Activated T-cell treated with anti-CD3 and anti-CD28 coated beads, Interleukin-2, amount 50 U/mL, for 72 hours (primary cell): ENCODE data around the gene SECTM1. TPM values are rescaled to one million over a fixed set of nuclear protein-coding genes. Genes with fewer than 3 reads are reported as not detected.

Experiments
- ATAC-seq, 2 donors: fragments of 150-1000 bp; cut with Tn5 transposase; replicated peaks in 1 of 2; 2 replicates each; pipeline ENCODE4 v1.10.0; 2021; ENCODE audit warnings: moderate library complexity in 2 of 2, mild to moderate bottlenecking in 1 of 2
- DNase-seq, 2 donors: peaks; one replicate each; pipeline ENCODE4 v3.0.0; 2021 to 2022; ENCODE audit warnings: mixed read lengths in 1 of 2
- H3K27ac Mint-ChIP-seq: one replicate; pipeline ENCODE4 v1.8.0; 2022; ENCODE audit warnings: mild to moderate bottlenecking, moderate library complexity, mixed read lengths
- H3K27me3 Mint-ChIP-seq: one replicate; pipeline ENCODE4 v1.8.0; 2022; ENCODE audit warnings: low read depth, mixed read lengths
- H3K36me3 Mint-ChIP-seq, 2 donors: one replicate each; pipeline ENCODE4 v1.8.0; 2022; ENCODE audit warnings: mixed read lengths in 2 of 2, mild to moderate bottlenecking in 1 of 2; ENCODE audit not compliant: insufficient read depth in 2 of 2
- H3K4me1 Mint-ChIP-seq: one replicate; pipeline ENCODE4 v1.8.0; 2022; ENCODE audit warnings: low read depth, mixed read lengths
- H3K4me3 Mint-ChIP-seq, 2 donors: one replicate each; pipeline ENCODE4 v1.8.0; 2022; ENCODE audit warnings: mild to moderate bottlenecking in 2 of 2, mixed read lengths in 2 of 2, moderate library complexity in 2 of 2
- H3K9me3 Mint-ChIP-seq, 2 donors: one replicate each; pipeline ENCODE4 v1.8.0; 2022; ENCODE audit warnings: mixed read lengths in 2 of 2
- total RNA-seq, 2 donors: library from RNA; stranded (reverse); gene quantifications; one replicate each; pipeline ENCODE4 v1.2.3, GENCODE V29; 2022

SECTM1 gene
- total RNA-seq, 2 donors from 2014 or later = 3.3 to 12.6 TPM

GRCh38 chr17:82324566-82325285 lies 8.8 kb downstream of the SECTM1 start:
- ATAC-seq (peak in 1 of 2 donors; percentile 10), DNase-seq (no peak)
- peak overlapping the region; percentile 79 to 85 for H3K4me3 Mint-ChIP-seq
- H3K36me3 Mint-ChIP-seq = peaks cover 6 to 14% of the 10 kb centered on the region in 2 donors
- no peaks in the 10 kb centered on the region for H3K9me3 Mint-ChIP-seq
- peaks cover 24% of the 10 kb centered on the region for H3K4me1 Mint-ChIP-seq
- no peaks in the 10 kb centered on the region for H3K27me3 Mint-ChIP-seq
- no peak overlapping the region for H3K27ac Mint-ChIP-seq

- ATAC-seq (no peak), DNase-seq (no peak)
- peaks cover 6 to 14% of the 10 kb centered on the region in 2 donors for H3K36me3 Mint-ChIP-seq
- no peaks in the 10 kb centered on the region for H3K9me3 Mint-ChIP-seq
- H3K27me3 Mint-ChIP-seq = no peaks in the 10 kb centered on the region
- peaks cover 24% of the 10 kb centered on the region for H3K4me1 Mint-ChIP-seq
- peak overlapping the region; percentile 87 for H3K27ac Mint-ChIP-seq
- peak overlapping the region; percentile 79 to 85 for H3K4me3 Mint-ChIP-seq
Observed at GRCh38 chr17:82323514-82324234, 9.9 kb downstream of the SECTM1 start.

GRCh38 chr17:82322526-82323453 lies 10.8 kb downstream of the SECTM1 start:
- DNase-seq (no peak), ATAC-seq (no peak)
- Mint-ChIP-seq H3K27me3 (no peaks in the 10 kb centered on the region), H3K36me3 (peaks cover 6 to 14% of the 10 kb centered on the region in 2 donors), H3K9me3 (no peaks in the 10 kb centered on the region), H3K4me3 (peak overlapping the region; percentile 85 to 90), H3K27ac (peak overlapping the region; percentile 89), H3K4me1 (peaks cover 24% of the 10 kb centered on the region)

GRCh38 chr17:82321947-82322466 lies 11.6 kb downstream of the SECTM1 start:
- peaks cover 24% of the 10 kb centered on the region for H3K4me1 Mint-ChIP-seq
- H3K36me3 Mint-ChIP-seq = peaks cover 6 to 16% of the 10 kb centered on the region in 2 donors
- H3K4me3 Mint-ChIP-seq = peak overlapping the region; percentile 85 to 90
- no peaks in the 10 kb centered on the region for H3K9me3 Mint-ChIP-seq
- ATAC-seq (no peak), DNase-seq (no peak)
- peak overlapping the region; percentile 89 for H3K27ac Mint-ChIP-seq
- H3K27me3 Mint-ChIP-seq = no peaks in the 10 kb centered on the region

GRCh38 chr17:82320956-82321927 lies 12.3 kb downstream of the SECTM1 start:
- peaks cover 24% of the 10 kb centered on the region for H3K4me1 Mint-ChIP-seq
- H3K4me3 Mint-ChIP-seq = peak overlapping the region; percentile 85 to 90
- H3K36me3 Mint-ChIP-seq = peaks cover 9 to 22% of the 10 kb centered on the region in 2 donors
- peak; percentile 63 to 64 for ATAC-seq
- H3K27ac Mint-ChIP-seq = peak overlapping the region; percentile 99
- H3K9me3 Mint-ChIP-seq = no peaks in the 10 kb centered on the region
- no peaks in the 10 kb centered on the region for H3K27me3 Mint-ChIP-seq
- DNase-seq = peak; percentile 83 to 88

- H3K27ac Mint-ChIP-seq = peak overlapping the region; percentile 99
Observed at GRCh38 chr17:82320140-82320840, 13.3 kb downstream of the SECTM1 start.

GRCh38 chr17:82319619-82320062 lies 13.9 kb downstream of the SECTM1 start:
- no peaks in the 10 kb centered on the region for H3K9me3 Mint-ChIP-seq
- peaks cover 17% of the 10 kb centered on the region for H3K4me1 Mint-ChIP-seq
- H3K27me3 Mint-ChIP-seq = no peaks in the 10 kb centered on the region
- no peak overlapping the region for H3K4me3 Mint-ChIP-seq
- H3K27ac Mint-ChIP-seq = no peak overlapping the region
- ATAC-seq = no peak
- DNase-seq = no peak
- peaks cover 16 to 30% of the 10 kb centered on the region in 2 donors for H3K36me3 Mint-ChIP-seq

More at GRCh38 chr17:82320140-82320840, 13.3 kb downstream of the SECTM1 start:
- Mint-ChIP-seq H3K27me3 (no peaks in the 10 kb centered on the region), H3K36me3 (peaks cover 16 to 29% of the 10 kb centered on the region in 2 donors), H3K4me3 (no peak overlapping the region), H3K9me3 (no peaks in the 10 kb centered on the region), H3K4me1 (peaks cover 24% of the 10 kb centered on the region)
- no peak for DNase-seq
- no peak for ATAC-seq

- no peaks in the 10 kb centered on the region for H3K9me3 Mint-ChIP-seq
- peaks cover 16 to 33% of the 10 kb centered on the region in 2 donors for H3K36me3 Mint-ChIP-seq
- peaks cover 18% of the 10 kb centered on the region for H3K4me1 Mint-ChIP-seq
- H3K4me3 Mint-ChIP-seq = no peak overlapping the region
- no peak overlapping the region for H3K27ac Mint-ChIP-seq
- ATAC-seq (no peak), DNase-seq (no peak)
- H3K27me3 Mint-ChIP-seq = no peaks in the 10 kb centered on the region
Observed at GRCh38 chr17:82318772-82319606, 14.6 kb downstream of the SECTM1 start.

- Mint-ChIP-seq H3K27ac (no peak overlapping the region), H3K4me3 (no peak overlapping the region), H3K27me3 (no peaks in the 10 kb centered on the region), H3K4me1 (peaks cover 18% of the 10 kb centered on the region), H3K36me3 (peaks cover 16 to 36% of the 10 kb centered on the region in 2 donors), H3K9me3 (no peaks in the 10 kb centered on the region)
- DNase-seq = no peak
- ATAC-seq = no peak
Observed at GRCh38 chr17:82318169-82318498, 15.4 kb downstream of the SECTM1 start.

GRCh38 chr17:82317394-82318168 lies 16.0 kb downstream of the SECTM1 start, which contains the start of gene CD7:
Gene CD7 (minus strand): TSS chr17:82317608. CDS start chr17:82317495, 113 bp downstream.
- peak; percentile 77 to 85 for DNase-seq
- no peak within 1 kb of the TSS for H3K4me3 Mint-ChIP-seq
- no peaks in the 10 kb centered on the region for H3K27me3 Mint-ChIP-seq
- peaks cover 16 to 36% of the 10 kb centered on the region in 2 donors for H3K36me3 Mint-ChIP-seq
- ATAC-seq = peak; percentile 83
- H3K9me3 Mint-ChIP-seq = no peaks in the 10 kb centered on the region
- H3K27ac Mint-ChIP-seq = peak within 1 kb of the TSS; percentile 89
- H3K4me1 Mint-ChIP-seq = peaks cover 13% of the 10 kb centered on the region
